HK-2 (cell line): Measurements from ENCODE around the gene SETD5.

Experiments
- DNase-seq: peaks from one replicate; pipeline ENCODE4 v3.0.0-alpha.2; 2018; ENCODE audit not compliant: unreplicated experiment

Gene SETD5

DNA sequence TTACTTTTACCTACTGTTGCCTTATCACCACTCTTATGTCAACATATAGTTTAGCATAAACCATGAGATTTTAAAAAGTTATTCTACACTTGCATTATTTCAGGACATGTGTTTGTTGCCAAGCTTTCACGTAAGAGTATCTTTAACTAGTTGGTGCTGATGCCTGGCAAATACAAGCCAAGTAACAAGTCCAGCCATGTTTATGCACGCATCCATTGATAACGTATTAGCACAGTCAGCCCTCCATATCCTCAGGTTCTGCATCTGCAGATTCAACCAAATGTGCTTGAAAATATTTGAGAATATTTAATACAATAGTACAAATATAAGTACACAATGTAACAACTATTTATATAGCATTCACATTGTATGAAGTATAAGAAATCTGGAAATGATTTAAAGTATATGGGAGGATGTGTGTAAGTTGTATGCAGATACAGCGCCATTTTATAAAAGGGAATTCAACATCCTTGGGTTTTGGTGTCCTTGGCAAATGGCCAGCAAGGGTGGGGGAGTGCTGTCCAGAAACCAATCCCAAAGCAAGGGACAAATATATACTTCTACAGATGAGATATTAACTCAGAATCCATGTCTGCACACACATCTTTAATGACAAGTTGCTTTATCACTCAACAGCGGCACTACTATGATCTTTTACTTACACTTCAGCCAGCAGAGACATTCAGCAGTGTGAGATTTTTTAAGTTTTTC, 8.7 kb upstream of the SETD5 start:
- no peak for DNase-seq

DNA sequence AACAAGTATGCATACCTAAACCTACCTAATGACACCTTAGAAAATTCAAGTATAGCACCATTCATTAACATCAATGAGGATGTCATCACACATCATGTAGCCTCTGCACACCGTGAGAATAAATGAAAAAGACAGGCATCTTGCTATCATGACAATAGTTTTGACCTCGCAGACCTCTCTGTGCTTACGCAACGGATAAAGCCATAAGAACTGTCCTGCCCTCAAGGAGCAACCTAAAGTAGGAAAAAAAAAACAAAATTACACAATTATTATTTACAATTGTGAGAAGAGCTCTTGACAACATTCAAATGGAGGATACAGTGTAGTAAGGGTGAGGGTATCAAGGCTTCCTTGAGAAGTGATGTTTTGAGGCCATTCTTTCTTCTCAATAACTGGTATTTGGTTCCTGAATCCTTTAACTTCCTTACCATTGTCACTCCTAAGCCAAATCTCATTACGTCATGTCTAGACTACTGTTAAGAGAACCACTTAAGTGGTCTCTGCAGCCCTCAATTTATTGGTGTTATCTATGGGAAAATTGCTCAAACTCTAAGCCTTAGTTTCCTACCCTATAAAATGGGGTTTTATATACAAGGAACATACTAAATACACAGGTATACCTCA, 7.0 kb upstream of the SETD5 start:
- no peak for DNase-seq

DNA sequence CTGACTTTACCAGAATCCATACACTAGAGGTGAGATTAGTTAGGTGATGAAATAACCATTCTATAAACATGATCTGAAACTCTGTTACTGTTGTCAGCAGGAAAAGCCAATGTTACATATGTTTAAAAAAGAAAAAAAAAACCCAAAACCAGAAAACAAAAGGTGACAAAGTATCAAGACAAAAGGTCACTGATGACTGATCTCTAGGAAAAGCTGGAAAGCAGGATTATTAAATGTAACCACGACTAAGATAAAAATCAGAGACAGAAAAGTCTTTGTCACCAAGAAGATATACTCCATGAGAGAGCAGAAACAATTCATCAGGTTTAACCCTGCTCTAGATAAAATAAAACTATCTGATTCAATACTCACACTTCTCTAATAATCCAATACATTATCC, 5.4 kb upstream of the SETD5 start:
- no peak for DNase-seq

DNA sequence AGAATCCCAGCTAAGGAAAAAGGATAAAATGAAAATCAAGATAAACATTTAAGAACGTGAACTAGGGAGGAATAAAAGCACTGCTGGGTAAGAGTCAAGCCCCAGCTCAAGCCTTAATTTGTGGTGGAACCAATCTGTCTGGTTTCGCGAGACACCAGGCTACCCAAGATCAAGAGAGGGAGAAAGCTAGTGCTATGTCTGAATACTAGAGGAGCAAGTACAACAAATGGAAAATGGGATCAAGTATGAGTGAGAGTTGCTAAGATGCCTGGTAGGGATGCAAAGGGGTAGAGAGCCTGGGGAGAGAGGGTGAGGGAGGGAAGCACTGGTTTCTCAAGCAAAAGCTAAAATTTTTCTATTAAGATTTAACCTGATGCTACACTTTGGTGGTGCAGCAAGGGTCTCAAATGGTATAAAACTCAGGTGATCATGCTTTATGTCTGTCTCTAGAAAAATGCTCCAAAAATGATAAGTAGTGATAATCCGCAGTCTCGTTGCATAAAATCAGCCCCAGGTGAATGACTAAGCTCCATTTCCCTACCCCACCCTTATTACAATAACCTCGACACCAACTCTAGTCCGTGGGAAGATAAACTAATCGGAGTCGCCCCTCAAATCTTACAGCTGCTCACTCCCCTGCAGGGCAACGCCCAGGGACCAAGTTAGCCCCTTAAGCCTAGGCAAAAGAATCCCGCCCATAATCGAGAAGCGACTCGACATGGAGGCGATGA, 1.7 kb upstream of the SETD5 start:
- no peak for DNase-seq

DNA sequence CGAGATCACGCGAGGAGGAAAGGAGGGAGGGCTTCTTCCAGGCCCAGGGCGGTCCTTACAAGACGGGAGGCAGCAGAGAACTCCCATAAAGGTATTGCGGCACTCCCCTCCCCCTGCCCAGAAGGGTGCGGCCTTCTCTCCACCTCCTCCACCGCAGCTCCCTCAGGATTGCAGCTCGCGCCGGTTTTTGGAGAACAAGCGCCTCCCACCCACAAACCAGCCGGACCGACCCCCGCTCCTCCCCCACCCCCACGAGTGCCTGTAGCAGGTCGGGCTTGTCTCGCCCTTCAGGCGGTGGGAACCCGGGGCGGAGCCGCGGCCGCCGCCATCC, 1.1 kb upstream of the SETD5 start:
- peak; percentile 91 for DNase-seq

DNA sequence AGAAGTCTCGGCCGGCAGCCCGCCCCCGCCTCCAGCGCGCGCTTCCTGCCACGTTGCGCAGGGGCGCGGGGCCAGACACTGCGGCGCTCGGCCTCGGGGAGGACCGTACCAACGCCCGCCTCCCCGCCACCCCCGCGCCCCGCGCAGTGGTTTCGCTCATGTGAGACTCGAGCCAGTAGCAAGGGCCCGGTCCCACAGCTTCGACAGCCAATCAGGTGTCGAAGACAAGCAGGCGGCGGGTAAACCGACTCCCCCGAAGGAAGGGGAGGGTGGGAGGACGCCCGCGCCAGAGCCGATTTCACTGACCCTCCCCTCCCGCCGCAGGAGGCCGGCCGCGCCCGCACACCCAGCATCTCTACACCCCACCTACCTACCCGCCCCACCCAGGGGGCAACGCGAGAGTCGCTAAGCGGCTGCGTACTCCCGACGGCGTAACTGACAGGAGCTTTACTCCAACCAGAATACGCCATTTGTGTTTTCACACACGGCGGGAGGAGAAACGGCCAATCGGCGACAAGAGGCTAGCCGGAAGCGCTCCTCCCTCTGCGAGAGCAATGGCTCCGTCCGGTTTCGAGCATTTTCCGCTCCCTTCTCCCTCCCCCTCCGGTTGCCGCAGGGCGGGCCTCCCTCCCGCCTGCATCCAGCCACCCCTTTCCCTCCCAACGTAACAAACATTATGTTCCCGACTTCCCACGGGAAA, 633 bp upstream of the SETD5 start:
- peak; percentile 93 for DNase-seq

DNA sequence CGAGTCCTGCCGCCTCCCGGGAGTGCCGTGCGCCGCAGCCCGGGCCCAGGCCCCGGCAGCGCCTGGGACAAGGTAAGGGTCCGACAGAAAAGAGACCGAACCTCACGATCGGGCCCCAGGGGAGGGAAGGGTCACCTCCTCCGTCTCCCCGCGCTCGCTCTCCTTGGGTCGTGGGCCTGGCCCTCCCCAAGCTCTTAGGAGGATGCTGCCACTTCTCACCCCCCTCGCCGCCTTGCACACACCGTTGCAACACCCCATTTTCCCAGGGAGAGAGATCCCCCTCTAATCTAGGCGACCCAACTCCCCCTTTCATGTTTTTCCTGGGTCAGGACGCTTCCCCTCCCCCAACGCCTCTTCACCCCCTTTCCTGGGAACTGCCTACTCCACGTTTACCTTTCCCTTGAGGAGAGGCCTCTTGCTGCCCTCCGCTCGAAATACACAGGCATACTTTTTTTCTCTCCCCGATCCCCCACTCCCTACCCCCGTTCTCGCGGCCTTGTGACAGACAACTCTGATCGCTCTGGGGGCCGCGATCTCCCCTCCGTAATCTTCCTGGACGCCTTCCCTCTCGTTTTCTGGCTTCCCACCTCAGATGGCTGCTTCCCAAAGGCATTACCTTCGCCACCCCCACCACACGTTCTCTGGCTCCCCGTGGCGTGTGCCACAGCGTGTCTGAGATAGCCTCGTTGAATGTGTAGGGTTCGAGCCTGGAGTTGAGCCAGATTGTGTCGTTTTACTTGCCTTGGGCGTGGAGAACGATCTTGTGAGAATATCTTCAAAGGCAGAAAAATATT, 688 bp downstream of the SETD5 start:
- DNase-seq = peak; percentile 35

DNA sequence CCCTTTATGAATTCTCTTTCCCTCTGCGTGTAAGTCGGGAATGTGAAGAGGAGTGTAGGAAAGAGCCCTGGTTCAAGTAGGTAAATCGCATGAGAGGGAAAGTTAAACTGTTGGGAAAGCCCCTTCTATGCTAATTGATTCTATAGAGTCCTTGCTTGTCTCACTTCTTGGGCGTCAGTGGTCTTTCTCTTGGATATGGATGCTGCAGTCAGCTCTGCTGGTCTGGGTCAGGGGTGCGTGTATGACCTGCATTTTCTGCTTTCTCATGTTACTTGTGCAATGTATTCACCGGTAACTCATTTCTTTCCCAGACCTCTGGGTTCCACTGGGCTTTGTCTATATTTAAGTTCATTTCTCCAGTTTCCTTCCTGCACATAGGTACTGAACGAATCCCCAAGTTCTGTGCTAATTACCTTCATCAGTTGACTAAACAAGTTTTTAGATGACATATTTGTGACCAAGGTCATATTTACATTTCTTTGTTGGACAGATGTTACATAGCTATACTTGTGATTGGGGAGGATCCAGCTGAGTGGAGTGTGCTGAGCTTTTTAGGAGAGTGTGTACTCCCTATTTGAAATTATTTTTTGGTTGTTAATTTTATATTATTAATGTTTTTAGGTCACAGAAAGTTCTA, 1.4 kb downstream of the SETD5 start:
- no peak for DNase-seq

DNA sequence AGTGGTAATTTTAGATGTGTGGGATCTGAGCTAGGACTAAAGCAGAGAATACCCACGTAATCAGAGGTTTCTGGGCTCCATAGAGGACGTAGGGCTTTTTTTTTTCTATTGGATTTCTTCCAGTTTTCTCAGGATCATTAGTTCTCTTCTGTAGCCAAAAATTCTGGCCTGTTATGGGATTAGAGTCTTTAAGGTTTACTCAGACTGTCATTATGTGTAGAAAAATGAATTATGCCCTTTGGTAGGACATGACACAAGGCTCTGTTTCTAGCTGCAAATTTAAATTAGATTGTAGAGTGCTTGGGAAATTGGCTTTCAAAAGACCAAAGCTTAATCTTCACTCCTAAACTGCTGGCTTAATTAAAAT, 1.9 kb downstream of the SETD5 start:
- no peak for DNase-seq

DNA sequence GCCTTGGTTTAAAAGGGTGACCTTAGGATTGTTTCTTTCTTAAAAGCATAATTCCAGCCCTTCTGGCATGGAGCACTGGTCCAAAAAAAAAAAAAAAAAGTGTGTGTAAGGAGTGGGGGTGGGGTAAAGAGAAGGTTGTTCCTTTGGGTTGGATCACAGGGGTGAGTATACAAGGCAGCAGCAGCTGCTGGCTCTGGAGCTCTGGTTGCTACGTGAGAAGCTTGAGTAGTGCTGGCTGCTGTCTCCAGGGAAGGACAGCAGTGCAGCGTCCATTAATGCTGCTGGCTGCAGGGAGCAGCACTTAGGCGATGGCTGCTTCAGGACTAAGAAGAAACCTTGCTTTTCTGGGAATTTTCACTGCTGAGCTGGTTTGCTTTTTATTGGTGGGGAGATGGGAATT, 2.3 kb downstream of the SETD5 start:
- peak; percentile 50 for DNase-seq

DNA sequence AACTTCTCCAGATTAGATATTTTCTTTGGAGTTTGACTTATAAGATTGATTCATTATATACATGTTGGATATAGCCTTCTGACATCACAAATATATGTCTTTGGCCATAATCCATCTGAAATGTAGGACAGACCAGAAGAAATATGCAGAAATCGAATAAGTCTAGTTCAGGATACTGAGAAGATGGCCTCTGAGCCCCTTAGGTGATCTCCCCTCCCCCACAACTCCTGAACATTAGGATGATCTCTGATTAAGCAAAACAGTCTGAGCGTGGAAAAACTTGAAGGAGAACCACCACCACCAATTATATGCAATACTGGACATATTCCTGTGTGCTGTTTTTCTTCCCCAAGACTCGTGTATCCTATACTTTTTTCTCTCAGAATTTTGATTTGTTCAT, 3.2 kb downstream of the SETD5 start:
- DNase-seq = no peak

DNA sequence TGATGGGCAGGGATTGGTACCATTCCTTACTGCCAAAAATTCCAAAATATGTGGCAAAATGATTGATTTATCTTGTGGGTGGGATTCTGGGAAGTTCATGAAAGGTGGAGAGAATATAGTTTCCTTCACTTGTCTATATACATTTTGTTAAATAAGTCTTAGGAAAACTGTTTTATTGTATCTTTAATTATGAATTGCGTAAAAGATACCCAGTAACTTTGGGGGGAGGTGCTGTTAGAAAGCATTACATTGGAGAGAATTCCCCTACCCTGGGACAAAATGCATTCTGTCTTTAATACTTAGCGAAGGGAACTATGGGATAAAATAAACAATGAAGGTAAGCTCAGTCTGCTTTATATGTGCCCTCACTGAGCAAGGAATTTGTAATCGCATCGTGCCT, 4.6 kb downstream of the SETD5 start:
- no peak for DNase-seq

DNA sequence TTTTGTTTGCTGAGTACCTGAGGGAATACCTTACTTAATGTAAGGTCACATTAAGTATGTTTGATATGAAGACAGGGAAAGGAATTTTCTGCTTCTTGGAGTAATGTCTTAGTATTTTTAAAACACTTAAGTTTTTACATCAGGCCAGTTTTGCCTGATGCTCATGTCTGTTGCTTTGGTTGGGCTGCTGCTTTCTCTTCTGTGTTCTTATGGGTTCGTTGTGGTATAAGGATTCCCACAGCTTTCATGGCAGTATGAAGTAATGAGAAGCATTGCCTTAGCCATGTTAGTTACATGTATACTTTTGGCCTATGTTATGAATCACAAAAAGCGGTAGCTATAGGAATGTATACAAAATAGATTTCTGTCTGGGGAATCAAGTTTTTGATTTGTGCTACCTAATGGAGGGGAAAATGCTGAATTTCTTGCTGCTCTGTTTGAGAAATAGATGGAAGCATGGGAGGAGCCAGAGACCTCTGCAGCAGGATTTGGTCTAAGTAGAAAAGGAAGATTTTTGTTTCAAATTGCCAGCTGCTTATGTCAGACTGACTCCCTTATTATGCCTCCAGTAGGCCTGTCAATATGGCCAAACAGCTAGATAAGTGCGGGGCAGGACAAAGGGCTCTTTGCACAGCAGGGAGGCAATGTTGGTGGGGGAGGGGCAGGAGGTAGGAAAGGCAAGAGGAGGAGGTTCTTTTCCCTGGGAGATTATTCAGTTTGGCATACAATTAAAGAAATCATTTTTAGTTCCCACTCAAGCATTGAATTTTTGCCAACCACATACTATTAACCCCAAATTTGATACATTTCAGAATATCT, 5.2 kb downstream of the SETD5 start:
- no peak for DNase-seq

DNA sequence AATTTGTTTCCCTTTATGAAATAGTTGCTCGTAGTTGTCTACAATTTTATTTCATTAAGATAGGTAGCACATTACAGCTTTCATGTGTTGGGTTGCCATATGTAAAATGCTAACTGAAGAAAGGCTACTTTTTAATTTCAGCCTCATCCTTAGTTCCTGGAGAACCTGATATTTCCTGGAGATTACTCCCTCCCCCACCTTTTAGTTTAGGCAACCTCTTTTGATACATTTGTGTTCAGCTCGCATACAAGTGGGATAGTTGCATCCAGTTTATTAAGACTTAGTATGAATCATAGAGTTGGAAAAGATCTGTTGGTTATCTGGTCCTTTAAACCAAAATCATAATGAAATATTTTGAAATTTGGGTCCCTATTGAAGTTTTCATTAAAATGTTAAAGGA, 6.0 kb downstream of the SETD5 start:
- no peak for DNase-seq

DNA sequence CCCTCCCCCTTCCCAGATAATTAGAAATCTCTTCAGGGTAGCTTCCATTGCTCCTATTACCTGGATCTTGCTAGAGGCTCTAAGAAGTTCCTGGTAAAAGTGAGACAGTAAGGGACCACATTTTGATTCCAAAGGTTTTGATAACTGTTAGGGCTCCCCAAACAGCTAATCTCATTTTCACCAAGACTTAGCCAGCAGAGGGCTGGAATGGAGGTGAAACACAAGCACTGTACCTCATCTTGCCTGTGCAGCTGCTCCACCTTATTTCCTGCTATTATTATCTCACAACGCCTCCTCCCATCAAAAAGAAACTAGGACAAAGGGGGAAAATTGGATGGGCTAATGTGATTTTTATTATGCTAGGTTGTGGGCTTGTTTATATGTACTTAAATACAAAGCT, 7.3 kb downstream of the SETD5 start:
- no peak for DNase-seq

DNA sequence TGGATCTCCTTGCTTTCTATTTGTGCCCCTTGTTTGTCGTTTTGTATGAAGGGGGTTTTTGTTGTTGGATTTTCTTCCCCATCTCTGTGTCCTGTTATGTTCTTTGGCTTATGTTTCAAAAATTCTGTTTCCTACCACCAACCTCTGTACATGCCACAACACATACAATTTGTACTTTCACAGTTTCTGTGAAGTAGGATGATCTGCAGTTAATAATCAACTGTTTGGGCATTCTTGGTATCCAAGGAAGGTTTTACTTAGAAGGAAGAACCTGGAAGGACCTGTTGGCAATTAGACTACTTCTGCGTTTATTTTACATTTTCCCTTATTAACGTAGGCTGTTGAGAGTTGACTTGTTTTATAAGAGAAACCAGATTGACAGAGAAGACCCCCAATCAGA, 8.3 kb downstream of the SETD5 start:
- no peak for DNase-seq

DNA sequence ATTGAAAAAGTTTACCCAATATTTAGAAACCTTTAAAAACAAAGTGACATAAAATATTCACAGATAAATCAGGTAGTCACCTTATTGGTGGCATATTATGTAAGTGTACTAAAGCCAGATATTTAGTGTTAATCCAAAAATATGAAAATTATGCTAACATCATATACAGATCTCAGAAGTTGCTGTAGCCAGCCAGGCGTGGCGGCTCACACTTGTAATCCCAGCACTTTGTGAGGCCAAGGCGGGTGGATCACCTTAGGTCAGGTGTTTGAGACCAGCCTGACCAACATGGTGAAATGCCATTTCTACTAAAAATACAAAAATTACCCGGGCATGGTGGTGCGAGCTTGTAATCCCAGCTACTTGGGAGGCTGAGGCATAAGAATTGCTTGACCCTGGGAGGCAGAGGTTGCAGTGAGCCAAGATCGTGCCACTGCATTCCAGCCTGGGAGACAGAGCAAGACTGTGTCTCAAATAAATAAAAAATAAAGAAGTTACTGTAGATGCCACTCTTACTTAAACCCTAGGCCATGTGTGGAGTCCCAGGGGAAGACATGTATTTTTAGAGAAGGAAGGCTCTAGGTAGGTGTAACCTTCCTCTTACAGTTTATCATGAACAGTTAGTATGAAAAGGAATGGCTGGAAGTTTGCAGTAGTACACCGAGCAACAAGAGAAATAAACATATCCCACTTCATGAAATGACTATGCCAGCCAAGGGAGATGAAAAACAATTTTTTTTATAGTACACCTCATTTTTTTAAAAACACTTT, 9.6 kb downstream of the SETD5 start:
- DNase-seq = no peak

DNA sequence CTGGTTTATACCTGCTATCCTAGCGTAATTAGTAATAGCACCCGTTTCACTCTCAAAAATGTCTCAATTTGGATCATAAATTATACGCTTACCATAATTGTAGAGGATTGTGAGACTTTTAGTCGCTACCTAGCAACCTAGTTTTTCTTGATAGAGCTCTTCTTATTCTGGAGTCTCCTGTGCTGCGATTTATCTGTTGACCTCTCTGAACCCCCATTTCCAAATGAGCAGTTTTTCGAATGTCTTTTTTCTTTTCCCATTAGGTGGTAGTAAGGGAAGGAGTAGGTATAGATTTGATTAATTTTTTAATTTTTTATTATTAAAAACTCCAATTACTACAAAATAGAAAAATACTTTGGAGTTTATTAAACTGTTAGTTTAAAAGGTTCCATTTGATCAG, 10.6 kb downstream of the SETD5 start:
- no peak for DNase-seq

DNA sequence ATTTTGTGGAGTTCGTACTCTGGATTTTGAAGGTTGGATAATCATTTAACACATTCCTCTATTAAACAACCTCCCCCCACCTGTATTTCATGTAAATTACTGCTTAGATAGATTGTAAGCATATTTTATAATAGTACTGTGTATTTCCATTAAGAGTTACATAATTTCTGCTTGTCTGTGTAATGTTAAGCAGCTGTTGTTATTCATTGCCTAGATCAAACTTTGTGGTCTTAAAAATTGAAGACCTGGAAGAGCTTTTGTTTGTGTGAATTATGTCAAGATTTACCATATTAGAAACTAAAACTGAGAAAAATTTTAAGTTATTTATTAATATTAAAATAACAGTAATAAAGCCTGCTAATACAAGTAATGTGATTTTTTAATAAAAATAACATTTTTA, 11.1 kb downstream of the SETD5 start:
- no peak for DNase-seq
